ENCODE measurements around the gene TEPSIN. TPM values are rescaled to one million over a fixed set of nuclear protein-coding genes. Genes with fewer than 3 reads are reported as not detected.

Gene TEPSIN
- total RNA-seq, 2 experiments from 2014 or later = 25.9 to 31.7 TPM

DNA sequence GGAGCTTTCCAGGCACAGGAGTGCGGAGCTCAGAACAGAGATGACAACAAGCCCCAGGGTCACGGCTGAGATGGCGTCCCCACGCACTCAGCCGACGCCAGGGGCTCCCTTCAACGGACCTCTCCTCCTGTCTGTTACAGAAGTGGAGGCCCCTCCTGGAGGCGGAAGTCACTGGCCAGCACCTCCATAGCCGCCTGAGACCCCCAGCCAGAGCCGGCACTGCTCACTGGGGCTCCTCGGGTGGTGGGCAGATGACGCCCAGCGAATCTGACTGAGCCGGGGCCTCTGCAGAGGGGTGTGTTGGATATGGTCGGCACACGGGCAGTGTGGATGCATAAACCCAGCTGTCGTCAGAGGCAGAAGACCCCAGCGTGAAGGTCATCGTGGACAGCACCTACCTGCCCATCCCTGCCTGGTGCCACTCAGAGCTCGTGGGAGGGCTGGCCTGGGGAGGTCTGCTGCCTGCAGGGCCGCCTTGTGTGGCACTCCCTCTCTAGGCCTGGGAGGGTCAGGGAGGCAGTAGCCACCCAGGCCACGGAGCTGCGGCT is 20.3 kb upstream of the TEPSIN start:
- Mint-ChIP-seq H3K36me3 (peaks cover 1% of the 10 kb centered on the region), H3K27ac (no peak overlapping the region), H3K4me1 (no peaks in the 10 kb centered on the region), H3K4me3 (no peak overlapping the region), H3K27me3 (no peaks in the 10 kb centered on the region), H3K9me3 (no peaks in the 10 kb centered on the region)
- no peak for DNase-seq

DNA sequence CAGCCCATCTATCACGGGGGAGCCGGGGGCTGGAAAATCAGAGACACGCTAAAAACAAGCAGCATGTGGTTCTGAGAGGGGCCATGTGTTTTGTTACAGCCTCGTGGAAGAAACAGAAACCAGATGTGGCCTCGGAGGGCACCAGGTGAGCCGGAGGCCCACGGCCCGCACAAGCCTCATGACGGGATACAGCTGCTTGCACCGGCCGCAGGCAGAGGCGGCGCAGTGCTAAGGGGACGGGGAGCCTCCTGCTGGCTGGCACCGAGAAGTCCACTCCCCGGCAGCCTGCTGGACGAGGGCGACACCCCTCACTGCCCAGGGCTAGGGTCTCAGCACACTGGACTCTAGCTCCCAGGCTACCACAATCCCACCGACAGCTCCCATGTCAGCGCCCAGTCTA is 19.4 kb upstream of the TEPSIN start:
- Mint-ChIP-seq H3K4me1 (no peaks in the 10 kb centered on the region), H3K36me3 (peaks cover 7% of the 10 kb centered on the region), H3K9me3 (no peaks in the 10 kb centered on the region), H3K27me3 (no peaks in the 10 kb centered on the region), H3K27ac (no peak overlapping the region), H3K4me3 (no peak overlapping the region)
- no peak for DNase-seq

DNA sequence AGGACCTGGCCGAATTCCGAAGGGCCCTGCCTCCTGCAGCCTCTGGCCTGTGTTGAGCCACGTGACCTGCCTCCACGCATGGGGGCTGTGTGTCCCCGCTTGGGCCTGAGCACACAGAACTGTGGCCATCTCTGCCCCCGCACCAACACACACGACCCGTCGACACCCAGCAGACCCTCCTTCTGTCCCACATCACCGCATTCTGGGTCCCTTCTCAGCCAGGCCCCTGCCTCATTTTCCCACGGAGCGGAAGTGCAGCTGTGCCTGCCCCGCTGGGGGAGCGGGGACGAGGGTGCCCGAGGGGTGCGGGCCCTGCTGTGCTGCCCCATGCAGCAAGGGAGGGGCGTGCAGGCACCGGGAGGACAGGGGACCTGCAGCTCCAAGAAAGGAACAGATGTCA is 18.7 kb upstream of the TEPSIN start:
- Mint-ChIP-seq H3K27ac (no peak overlapping the region), H3K36me3 (peaks cover 9% of the 10 kb centered on the region), H3K4me3 (no peak overlapping the region), H3K9me3 (no peaks in the 10 kb centered on the region), H3K27me3 (no peaks in the 10 kb centered on the region), H3K4me1 (peaks cover 2% of the 10 kb centered on the region)
- no peak for DNase-seq

DNA sequence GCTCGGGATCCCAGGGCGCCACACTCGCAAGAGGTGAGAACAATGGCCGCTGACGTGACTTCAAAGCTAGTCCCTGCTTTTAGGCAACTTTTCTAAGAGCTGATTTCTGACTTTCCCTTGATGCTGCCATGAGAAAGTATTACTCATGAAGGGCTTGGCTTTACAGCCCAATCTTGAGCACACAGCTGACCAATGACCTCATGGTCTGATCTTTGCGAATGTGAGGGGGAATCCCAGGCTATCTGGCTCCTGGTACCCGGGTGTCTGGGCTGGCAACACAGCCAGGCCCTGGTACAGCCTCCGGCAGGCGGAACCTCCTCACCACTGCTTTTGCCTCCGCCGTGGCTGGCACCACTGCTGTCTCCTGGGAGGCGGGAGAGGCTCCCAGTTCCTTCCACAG is 17.8 kb upstream of the TEPSIN start:
- peaks cover 11% of the 10 kb centered on the region for H3K36me3 Mint-ChIP-seq
- peaks cover 8% of the 10 kb centered on the region for H3K4me1 Mint-ChIP-seq
- no peak for DNase-seq
- H3K27ac Mint-ChIP-seq = no peak overlapping the region
- no peaks in the 10 kb centered on the region for H3K27me3 Mint-ChIP-seq
- no peak overlapping the region for H3K4me3 Mint-ChIP-seq
- no peaks in the 10 kb centered on the region for H3K9me3 Mint-ChIP-seq

DNA sequence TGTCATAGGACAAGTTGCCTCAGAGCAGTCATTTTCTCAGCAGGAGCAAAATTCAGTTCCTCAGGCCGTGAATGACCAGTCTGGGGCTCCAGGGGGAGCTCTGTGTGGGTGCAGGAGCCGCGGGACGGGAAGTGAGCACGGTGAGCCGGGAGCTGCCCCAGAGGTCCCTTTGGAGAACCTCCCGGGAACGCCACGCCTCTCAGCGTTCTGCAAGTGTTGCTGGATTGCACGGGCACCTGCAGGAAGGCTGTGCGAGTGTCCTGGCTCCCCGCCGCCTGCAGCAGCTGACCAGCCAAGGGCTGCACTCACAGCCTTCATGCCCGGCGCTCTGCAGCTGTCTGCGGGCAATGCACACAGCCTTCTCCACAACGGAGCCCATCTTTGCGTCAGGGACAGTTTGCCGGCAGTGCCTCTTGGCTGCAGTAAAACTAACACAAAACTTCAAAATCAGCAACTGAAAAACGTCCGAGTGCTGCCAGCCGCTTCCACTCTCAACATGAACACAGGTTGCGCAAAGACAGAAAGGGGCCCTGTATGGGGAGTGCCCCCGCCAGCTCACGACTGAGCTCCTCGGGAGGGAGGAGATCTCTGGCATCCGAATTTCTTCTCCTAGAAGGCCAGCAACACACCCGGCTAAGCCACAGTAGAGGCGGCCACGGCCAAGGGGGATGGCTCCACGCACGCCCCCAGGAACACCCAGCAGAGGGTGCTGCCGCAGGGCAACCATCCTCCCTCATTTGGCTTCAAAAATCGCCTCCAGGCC is 16.3 kb upstream of the TEPSIN start:
- H3K4me1 Mint-ChIP-seq = peaks cover 12% of the 10 kb centered on the region
- DNase-seq = no peak
- H3K27ac Mint-ChIP-seq = no peak overlapping the region
- H3K36me3 Mint-ChIP-seq = peaks cover 14% of the 10 kb centered on the region
- no peaks in the 10 kb centered on the region for H3K27me3 Mint-ChIP-seq
- no peak overlapping the region for H3K4me3 Mint-ChIP-seq
- no peaks in the 10 kb centered on the region for H3K9me3 Mint-ChIP-seq

DNA sequence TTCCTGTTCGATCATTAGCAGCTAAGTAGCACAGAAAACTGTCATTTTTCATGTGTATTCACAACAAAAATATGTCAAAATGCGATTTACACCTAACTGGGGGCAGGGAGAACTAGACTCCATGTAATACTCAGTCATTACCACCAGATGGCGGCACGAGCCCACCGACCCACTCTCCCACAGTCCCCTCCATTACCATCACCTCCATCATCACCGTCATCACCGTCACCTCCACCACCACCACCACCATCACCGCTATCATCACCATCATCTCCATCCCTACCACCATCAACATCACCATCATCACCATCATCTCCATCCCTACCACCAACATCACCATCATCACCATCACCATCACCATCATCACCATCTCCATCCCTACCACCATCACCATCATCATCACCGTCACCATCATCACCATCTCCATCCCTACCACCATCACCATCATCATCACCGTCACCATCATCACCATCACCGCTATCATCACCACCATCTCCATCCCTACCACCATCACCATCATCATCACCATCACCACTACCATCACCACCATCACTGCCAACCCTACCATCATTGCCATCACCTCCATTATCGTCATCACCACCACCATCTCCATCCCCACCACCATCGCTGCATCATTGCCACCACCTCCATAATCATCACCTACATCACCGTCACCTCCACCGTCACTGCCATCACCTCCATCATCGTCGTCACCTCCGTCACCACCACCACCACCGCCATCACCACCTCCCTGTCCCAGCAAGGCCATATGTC is 14.7 kb upstream of the TEPSIN start:
- Mint-ChIP-seq H3K4me1 (peaks cover 12% of the 10 kb centered on the region), H3K27me3 (no peaks in the 10 kb centered on the region), H3K9me3 (no peaks in the 10 kb centered on the region), H3K4me3 (no peak overlapping the region), H3K36me3 (peaks cover 17% of the 10 kb centered on the region), H3K27ac (no peak overlapping the region)
- peak; percentile 52 for DNase-seq

DNA sequence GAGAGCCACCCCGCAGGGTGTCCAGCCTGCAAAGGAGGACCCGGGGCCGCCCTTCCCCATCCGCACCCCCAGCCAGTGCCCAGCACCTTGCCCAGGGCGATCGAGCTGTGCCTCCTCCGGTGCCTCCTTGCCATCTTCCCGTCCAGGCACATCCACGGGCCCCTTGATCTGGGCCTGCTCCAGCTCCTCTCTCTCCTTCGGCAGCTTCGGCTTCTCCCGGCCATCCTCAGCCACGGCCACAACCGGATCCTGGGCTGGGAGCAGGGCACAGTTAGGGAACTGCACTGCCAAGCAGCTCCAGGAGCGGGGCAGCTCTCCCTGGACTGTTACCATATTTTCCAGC is 14.1 kb upstream of the TEPSIN start:
- H3K4me3 Mint-ChIP-seq = no peak overlapping the region
- H3K27me3 Mint-ChIP-seq = no peaks in the 10 kb centered on the region
- peaks cover 12% of the 10 kb centered on the region for H3K4me1 Mint-ChIP-seq
- H3K36me3 Mint-ChIP-seq = peaks cover 17% of the 10 kb centered on the region
- no peak overlapping the region for H3K27ac Mint-ChIP-seq
- H3K9me3 Mint-ChIP-seq = no peaks in the 10 kb centered on the region
- DNase-seq = no peak

DNA sequence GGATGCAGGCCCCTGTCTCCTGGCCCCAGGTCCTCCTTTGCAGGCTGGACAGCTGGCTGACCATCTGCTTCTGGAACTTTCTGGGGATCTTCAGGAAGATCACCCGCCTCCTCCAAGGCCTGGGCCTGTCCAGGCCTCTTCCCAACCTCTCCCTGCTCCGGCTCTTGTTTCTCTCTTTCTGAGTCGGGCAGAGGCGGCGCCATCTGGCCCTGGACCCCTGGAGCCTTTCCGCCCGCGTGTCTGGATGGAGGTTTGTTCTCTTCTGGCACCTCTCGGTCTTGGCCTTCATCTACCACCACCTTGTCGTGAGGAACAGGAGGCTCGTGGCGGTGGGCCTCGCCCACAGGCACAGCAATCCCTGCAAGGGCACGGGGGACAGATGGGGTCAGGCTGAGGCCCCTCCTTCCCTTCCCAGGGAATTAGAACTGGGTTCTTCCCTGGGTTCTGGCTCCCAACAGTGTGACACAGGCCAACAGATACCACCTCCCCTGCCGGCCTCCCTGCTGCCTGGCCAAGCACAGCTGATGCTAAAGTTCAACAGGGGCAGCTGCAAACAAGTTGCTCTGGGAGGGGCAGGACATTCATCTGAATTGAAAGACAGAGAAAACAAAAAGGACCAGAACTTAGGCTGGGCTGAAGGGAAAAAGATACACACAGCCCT is 13.6 kb upstream of the TEPSIN start:
- H3K4me3 Mint-ChIP-seq = no peak overlapping the region
- peaks cover 17% of the 10 kb centered on the region for H3K36me3 Mint-ChIP-seq
- no peak for DNase-seq
- peaks cover 12% of the 10 kb centered on the region for H3K4me1 Mint-ChIP-seq
- no peaks in the 10 kb centered on the region for H3K27me3 Mint-ChIP-seq
- H3K27ac Mint-ChIP-seq = no peak overlapping the region
- no peaks in the 10 kb centered on the region for H3K9me3 Mint-ChIP-seq

DNA sequence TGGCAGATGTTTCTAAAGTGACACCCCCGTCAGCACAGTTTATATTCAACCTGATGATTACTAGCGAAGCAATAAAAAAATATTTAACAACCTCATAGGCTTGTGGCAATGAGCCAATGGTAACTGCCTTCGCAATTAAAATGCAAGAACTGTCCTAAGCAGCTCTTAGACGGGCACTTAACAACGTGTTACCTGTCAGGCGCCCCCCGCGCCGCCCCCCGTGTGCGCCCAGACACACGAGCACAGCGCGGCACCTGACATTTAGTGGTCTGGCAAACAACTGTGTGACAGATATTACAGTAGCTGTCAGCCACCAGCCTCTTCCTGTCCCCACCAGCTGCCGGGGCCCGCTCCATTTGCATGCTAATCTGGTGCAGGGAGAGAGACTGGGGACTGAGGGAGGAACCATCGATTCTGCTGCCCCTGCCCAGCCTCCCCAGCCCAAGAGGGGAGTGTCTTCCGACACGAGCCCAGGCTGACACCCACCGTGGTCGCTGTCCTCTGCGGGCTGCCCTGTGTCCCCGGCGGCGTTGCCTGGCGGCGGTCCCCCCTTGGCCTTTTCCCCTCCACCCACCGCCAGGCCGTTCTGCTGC is 12.9 kb upstream of the TEPSIN start:
- Mint-ChIP-seq H3K4me1 (peaks cover 12% of the 10 kb centered on the region), H3K9me3 (no peaks in the 10 kb centered on the region), H3K27me3 (no peaks in the 10 kb centered on the region), H3K4me3 (no peak overlapping the region), H3K27ac (no peak overlapping the region), H3K36me3 (peaks cover 17% of the 10 kb centered on the region)
- DNase-seq = peak; percentile 41

DNA sequence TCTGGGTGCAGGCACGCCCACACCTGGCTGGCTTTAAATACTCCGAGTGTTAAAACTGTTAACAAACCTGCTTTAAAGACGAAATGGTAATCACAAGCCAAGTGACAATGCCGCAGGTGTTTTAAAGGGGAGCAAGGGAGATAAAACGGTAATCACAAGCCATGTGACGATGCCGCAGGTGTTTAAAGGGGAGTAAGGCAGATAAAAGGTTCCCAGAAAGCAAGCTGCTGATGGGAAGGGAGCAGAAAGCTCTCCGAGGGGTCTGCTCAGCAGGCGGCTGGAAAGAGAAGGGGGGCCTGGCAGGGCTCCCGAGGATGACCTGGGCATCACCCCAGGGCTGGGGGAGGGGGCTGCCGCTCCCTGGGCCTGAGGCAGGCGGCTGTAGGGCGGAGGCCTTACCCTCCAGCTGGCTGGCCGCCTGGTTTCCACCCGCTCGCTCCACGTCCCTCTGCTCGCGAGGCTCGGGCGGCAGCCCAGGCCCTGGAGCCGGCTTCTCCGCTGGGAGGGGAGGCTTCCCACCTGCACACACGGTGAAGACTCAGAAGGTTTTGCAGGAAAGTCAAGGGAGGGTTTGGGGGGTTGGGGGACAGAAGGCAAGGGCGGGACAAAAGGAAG is 12.3 kb upstream of the TEPSIN start:
- Mint-ChIP-seq H3K27me3 (no peaks in the 10 kb centered on the region), H3K27ac (no peak overlapping the region), H3K4me3 (peak overlapping the region; percentile 22), H3K9me3 (no peaks in the 10 kb centered on the region), H3K4me1 (peaks cover 12% of the 10 kb centered on the region), H3K36me3 (peaks cover 17% of the 10 kb centered on the region)
- DNase-seq = no peak

DNA sequence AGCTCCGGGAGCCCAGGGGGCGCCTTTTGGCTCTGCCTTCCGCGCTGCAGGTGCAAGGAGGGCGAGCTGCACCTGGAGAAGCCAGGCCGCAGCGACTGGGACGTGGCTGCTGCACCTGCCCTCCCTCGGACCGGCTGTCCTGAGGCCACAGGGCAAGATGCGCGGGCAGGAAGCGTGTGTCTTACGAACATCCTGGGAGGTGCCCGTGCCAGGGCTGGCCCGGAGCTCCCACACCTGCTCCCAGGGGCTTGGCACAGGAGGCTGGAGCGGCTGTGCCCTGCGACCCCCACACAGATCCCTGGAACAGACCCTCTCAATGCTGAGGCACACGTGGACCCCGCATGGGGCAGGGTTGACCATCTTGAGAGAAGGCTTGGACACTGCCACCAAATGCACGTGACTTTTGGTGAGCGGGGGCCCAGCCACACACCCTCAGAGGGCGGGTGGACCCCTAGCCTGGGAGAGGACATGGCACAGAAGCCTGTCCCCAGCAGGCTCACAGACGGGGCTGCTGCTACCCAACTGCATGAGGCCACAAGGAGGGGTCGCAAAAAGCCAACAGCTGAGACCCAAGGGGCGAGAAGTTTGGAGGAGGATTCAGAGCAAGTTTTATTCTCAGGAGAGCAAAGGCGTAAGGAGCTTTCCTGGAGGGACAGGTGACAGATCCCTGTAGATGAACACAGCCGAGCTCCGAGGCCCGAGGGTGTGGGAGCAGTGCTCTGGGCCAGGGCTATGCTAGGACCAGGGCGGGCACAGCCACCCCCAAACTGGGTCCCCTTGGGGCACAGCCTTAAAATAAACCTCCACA is 11.6 kb upstream of the TEPSIN start:
- no peak overlapping the region for H3K27ac Mint-ChIP-seq
- DNase-seq = no peak
- peak overlapping the region; percentile 22 for H3K4me3 Mint-ChIP-seq
- H3K36me3 Mint-ChIP-seq = peaks cover 17% of the 10 kb centered on the region
- H3K27me3 Mint-ChIP-seq = no peaks in the 10 kb centered on the region
- no peaks in the 10 kb centered on the region for H3K9me3 Mint-ChIP-seq
- peaks cover 12% of the 10 kb centered on the region for H3K4me1 Mint-ChIP-seq

DNA sequence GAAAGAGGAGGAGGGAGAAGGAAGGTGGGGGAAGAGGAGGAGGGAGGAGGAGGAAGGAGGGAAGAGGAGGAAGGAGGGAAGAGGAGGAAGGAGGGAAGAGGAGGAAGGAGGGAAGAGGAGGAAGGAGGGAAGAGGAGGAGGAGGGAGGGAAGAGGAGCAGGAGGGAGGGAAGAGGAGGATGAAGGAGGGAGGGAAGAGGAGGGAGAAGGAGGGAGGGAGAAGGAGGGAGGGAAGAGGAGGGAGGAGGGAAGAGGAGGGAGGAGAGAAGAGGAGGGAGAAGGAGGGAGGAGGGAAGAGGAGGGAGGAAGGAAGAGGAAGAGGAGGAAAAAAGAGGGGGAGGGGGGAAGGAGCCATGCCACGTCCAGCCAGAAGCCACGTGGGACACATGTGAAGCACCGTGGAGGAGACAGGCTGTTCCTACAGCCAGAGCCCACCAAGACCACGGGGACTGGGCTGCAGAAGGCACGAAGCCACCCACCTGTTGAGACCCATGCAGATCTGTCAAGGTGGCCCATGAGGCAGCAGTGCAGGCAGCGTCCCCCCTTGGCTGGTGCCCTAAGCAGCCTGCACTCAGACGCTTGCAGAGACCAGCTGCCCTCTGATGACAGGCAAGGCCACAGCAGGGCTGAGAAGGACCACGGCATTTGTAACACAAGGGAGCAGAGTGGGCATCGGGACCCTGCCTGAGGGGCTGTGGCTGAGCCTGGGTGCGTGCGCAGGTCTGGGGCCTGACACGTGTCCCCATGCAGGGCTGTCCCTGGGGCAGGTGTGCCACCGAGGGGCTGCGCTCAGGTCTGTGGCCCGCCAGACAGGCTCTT is 10.6 kb upstream of the TEPSIN start:
- no peak overlapping the region for H3K27ac Mint-ChIP-seq
- no peaks in the 10 kb centered on the region for H3K9me3 Mint-ChIP-seq
- peaks cover 12% of the 10 kb centered on the region for H3K4me1 Mint-ChIP-seq
- DNase-seq = no peak
- H3K4me3 Mint-ChIP-seq = no peak overlapping the region
- peaks cover 17% of the 10 kb centered on the region for H3K36me3 Mint-ChIP-seq
- no peaks in the 10 kb centered on the region for H3K27me3 Mint-ChIP-seq

DNA sequence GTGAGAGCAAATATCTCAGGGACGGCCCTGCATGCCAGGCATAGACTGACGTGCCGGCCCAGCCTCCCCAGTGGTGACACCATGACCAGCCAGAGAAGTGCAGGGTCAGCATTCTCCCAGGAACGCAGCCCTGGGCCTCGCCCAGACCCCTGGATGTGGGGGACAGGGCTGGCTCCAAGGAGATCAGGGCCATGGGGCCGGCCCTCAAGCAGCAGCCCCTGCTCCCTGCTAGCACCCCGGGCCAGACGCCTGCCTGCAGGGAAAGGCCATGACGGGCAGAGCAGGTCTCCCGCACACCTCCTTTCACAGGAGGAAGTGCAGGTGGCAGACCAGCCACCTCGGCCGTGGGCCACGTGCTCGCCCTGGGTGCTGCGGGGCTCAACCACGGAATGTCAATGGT is 9.8 kb upstream of the TEPSIN start:
- H3K27me3 Mint-ChIP-seq = no peaks in the 10 kb centered on the region
- H3K36me3 Mint-ChIP-seq = peaks cover 13% of the 10 kb centered on the region
- H3K27ac Mint-ChIP-seq = peak overlapping the region; percentile 12
- H3K4me3 Mint-ChIP-seq = no peak overlapping the region
- H3K4me1 Mint-ChIP-seq = peaks cover 12% of the 10 kb centered on the region
- DNase-seq = no peak
- H3K9me3 Mint-ChIP-seq = no peaks in the 10 kb centered on the region
